Bone marrow (tissue), 2 donors: ENCODE data around the gene TANC1.
A peak's percentile ranks its signal among the peaks of the same experiment; 100 is the strongest.

Source experiments
- DNase-seq, 2 donors: peaks; one replicate each; lab custom pipeline; 2025; lab: John Stamatoyannopoulos, UW

Gene TANC1

DNA sequence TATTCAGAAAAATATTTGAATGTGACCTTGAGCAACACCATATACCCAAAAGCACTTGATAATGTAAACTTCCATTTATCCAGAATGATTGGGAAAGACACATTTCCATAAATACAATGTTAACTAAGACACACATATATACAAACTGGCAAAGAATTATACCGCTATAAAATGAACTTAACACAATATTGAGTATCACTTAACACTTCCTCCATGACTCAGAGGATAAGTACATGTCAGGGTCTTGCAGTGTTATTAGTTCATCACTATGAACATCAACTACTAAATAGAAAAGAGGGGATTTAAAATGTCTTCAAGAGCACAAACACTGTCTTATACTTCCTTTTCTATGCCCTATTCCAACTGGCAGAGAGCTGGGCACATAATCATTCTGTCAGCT, 299.5 kb downstream of the TANC1 start:
- peak in 1 of 2 donors; percentile 5 for DNase-seq

DNA sequence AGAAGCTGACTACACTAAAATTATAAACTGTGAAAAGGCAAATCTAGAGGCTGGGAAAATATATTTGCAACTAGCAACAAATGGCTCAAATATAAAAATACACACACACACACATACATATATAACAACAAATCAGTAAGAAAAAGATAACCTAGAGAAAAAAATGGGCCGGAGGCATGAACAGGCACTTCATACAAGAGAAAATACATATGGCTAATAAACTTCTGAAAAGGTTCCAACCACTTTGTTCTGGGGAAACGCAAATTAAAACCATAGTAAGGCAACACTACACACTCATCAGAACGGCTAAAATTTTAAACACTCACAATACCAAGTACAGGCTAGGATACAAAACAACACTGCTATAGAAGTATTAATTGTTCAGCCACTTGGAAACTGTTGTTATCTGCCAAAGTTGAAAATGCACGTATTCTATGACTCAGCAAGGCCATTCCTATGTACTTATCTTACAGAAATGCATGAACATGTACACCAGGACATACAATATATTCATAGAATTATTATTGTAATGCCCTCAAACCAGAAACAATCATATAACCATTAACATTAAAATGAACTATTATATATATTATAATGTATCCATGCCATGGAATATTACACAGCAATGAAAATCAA, 302.4 kb downstream of the TANC1 start:
- no peak for DNase-seq

DNA sequence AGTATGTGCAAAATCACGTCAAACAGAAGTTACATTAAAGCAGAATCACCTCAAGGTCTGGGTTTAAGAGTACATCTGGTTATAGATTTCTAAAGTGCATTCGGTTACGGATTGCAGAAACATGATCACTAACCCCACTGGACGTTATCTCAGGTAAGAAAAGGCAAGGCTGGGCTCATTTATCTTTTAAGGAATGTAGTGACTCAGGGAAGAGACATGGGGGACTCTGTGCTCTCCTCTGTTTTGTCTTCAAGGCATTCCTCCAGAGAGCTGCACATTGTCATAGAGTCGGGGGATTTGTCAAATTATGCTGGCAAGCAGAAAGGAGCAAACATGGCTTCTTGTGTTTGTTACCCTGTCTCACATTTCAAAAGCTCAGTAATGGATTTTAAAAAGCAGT, 303.7 kb downstream of the TANC1 start:
- no peak for DNase-seq

GRCh38 chr2:159275111-159275510, 306.7 kb downstream of the TANC1 start:
- no peak for DNase-seq

DNA sequence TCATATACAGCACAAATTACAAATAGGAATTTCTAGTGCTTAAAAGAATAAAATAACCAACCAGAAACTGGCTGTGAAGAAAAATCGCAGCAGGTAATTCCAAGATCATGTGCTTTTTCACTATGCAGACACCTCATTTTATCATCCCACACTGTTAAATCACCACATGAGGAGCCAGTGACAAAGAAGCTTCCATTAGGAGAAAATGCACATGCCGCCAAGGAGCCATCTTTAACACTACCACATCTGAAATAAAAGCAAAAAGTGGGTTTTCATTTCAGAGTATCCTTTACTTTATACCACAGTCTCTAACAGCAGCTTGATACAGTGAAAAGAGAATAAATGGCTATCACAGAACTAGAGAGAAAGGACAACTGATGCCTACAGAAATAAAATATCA, 311.3 kb downstream of the TANC1 start:
- DNase-seq, result no peak

- DNase-seq, result no peak
These were observed 312.6 kb downstream of the TANC1 start for GRCh38 chr2:159281002-159281401.
